HEK293T (cell line): ENCODE data around the gene STAT5B.

ENCODE experiments used
- BHLHE40 ChIP-seq: fragments of 450-650 bp; IDR thresholded peaks from 2 replicates; pipeline ENCODE4 v1.6.1; 2016; ENCODE audit warnings: mild to moderate bottlenecking, moderate library complexity, borderline replicate concordance
- CTBP1 ChIP-seq: fragments of 450-650 bp; IDR thresholded peaks from 2 replicates; pipeline ENCODE4 v1.6.1; 2016; ENCODE audit warnings: borderline replicate concordance
- FOXK2 ChIP-seq: fragments of 450-650 bp; IDR thresholded peaks from 2 replicates; pipeline ENCODE4 v1.6.1; 2016; ENCODE audit warnings: mild to moderate bottlenecking
- HDGF ChIP-seq: fragments of 450-650 bp; IDR thresholded peaks from 2 replicates; pipeline ENCODE4 v1.6.1; 2017; ENCODE audit warnings: antibody characterized with exemption, borderline replicate concordance
- SP1 ChIP-seq: fragments of 450-650 bp; IDR thresholded peaks from 2 replicates; pipeline ENCODE4 v1.6.1; 2017
- SUZ12 ChIP-seq: fragments of 450-650 bp; IDR thresholded peaks from 2 replicates; pipeline ENCODE4 v1.6.1; 2016; ENCODE audit warnings: mild to moderate bottlenecking
- ZNF384 ChIP-seq: fragments of 450-650 bp; IDR thresholded peaks from 2 replicates; pipeline ENCODE4 v1.6.1; 2016

- TF ChIP-seq SUZ12, result no peak
- TF ChIP-seq SP1, result no peak
- no peak for TF ChIP-seq ZNF384
- no peak for TF ChIP-seq CTBP1
- TF ChIP-seq FOXK2, result no peak
- no peak for TF ChIP-seq BHLHE40
- no peak for TF ChIP-seq HDGF
Observed at GRCh38 chr17:42284024-42284369, 7.8 kb upstream of the STAT5B start.
